COLO668 (cell line): ENCODE measurements around the gene SPINK13.
"Not testable (repeated sequence)": the region's sequence is repeated elsewhere in the genome, so short reads cannot be mapped to it uniquely, and the experiment has no call there.

Experiments used
- DNase-seq: peaks from one replicate; lab custom pipeline; 2025; ENCODE audit not compliant: unreplicated experiment; lab: John Stamatoyannopoulos, UW

SPINK13 gene

GRCh38 chr5:148311484-148311883 is 42.9 kb downstream of the SPINK13 start:
- DNase-seq, result no peak

GRCh38 chr5:148312153-148312552 is 43.6 kb downstream of the SPINK13 start, which contains the start of gene SPINK7:
TSS of gene SPINK7 (plus strand) at chr5:148312423. CDS start at chr5:148312484, 61 bp downstream.
- no peak for DNase-seq

GRCh38 chr5:148314187-148314586 is 45.6 kb downstream of the SPINK13 start:
- no peak for DNase-seq

GRCh38 chr5:148314731-148315130 is 46.1 kb downstream of the SPINK13 start:
- no peak for DNase-seq

DNA sequence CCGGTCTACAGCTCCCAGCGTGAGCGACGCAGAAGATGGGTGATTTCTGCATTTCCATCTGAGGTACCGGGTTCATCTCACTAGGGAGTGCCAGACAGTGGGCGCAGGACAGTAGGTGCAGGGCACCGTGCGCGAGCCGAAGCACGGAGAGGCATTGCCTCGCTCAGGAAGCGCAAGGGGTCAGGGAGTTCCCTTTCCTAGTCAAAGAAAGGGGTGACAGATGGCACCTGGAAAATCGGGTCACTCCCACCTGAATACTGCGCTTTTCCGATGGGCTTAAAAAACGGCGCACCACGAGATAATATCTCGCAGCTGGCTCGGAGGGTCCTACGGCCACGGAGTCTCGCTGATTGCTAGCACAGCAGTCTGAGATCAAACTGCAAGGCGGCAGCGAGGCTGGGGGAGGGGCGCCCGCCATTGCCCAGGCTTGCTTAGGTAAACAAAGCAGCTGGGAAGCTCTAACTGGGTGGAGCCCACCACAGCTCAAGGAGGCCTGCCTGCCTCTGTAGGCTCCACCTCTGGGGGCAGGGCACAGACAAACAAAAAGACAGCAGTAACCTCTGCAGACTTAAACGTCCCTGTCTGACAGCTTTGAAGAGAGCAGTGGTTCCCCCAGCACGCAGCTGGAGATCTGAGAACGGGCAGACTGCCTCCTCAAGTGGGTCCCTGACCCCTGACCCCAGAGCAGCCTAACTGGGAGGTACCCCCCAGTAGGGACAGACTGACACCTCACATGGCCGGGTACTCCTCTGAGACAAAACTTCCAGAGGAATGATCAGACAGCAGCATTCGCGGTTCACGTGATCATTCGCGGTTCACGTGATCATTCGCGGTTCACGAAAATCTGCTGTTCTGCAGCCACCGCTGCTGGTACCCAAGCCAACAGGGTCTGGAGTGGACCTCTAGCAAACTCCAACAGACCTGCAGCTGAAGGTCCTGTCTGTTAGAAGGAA is 51.7 kb downstream of the SPINK13 start:
- not testable (repeated sequence) for DNase-seq

DNA sequence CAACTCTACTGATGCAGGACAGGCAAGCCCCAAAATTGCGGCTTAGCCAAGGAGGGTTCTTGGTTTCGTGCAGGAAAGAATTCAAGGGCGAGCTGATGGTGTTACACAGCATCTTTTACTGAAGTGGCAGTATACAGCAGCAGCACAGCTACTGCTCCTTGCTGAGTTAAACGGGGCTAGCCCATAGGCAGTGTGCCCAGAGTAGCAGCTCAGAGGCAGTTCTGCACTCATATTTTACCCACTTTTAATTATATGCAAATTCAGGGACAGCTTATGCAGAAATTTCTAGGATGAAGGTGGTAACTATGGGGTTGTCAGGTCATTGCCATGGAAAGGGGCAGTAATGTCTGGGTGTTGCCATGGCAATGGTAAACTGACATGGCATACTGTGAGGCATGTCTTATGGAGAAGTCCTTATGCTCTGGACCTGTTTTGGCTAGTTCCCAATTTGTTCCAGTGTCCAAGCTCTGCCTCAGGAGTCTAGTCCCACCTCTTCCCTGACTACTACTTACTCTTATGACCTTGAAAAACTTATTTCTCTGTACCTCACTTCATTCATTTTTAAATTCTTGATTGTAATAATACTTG is 64.8 kb downstream of the SPINK13 start:
- no peak for DNase-seq

GRCh38 chr5:148335259-148335658 is 66.7 kb downstream of the SPINK13 start, which contains the start of gene SPINK9:
TSS of gene SPINK9 (plus strand) at chr5:148335559. CDS start at chr5:148335614, 55 bp downstream.
- DNase-seq, result no peak
